HG03159 (cell line): Measurements from ENCODE around the gene PROP1.
"Not testable (repeated sequence)": the region's sequence is repeated elsewhere in the genome, so short reads cannot be mapped to it uniquely, and the experiment has no call there.

ENCODE experiments used
- ATAC-seq: cut with Tn5 transposase; IDR thresholded peaks from one replicate; pipeline ENCODE4 v1.9.1; 2021; ENCODE audit warnings: mild to moderate bottlenecking, moderate library complexity; ENCODE audit not compliant: unreplicated experiment

PROP1 gene

DNA sequence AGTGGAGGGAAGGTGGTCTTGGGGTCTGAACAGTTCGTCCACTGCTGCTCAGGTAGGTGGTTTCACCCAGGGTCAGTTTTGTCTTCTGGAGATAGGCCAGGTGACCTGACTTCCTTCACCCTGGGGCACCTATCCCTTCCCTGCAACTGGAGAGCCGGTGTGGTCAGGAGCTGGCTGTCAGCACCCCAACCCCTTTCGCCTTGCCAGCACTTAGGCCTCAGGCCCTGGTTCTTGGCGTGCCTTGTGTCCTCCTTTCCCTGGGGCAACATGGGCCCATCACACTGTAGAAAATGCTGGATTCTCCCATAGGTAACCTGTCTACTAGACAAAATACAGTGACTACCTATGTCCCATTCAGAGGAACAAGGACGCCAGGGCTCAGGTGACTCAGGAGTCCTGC, 13.1 kb downstream of the PROP1 start:
- no peak for ATAC-seq

DNA sequence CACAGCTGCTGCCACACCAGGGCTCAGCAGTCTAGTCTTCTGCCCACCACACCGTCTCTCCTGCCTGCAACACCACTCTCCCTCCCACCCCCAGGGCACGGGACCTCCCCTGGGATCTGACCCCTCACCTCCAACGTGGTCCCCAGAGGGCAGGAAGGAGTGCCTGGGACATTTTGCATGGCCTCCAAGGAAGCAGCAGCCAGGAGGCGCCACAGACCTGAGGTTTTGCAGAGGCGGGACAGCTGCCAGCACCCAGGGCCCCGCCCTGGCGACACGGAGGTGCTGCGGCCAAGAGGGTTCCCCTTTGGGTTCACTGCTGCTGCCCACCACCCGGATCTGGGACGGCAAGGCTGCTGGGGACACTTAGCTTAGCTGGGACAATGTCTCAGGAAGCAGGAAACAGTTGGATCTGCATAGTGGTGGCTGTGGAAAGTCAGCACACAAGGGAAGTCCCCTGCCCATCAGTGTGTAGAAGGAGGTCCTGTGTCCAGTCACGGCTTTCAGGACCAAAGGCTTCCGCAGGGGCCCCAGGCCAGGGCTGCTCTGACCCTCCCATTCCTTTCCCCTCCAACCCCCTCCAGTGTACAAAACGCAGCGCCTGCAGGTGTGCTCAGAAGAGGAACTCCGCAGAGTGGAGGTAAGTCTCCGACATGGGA, 13.8 kb downstream of the PROP1 start:
- ATAC-seq: no peak

DNA sequence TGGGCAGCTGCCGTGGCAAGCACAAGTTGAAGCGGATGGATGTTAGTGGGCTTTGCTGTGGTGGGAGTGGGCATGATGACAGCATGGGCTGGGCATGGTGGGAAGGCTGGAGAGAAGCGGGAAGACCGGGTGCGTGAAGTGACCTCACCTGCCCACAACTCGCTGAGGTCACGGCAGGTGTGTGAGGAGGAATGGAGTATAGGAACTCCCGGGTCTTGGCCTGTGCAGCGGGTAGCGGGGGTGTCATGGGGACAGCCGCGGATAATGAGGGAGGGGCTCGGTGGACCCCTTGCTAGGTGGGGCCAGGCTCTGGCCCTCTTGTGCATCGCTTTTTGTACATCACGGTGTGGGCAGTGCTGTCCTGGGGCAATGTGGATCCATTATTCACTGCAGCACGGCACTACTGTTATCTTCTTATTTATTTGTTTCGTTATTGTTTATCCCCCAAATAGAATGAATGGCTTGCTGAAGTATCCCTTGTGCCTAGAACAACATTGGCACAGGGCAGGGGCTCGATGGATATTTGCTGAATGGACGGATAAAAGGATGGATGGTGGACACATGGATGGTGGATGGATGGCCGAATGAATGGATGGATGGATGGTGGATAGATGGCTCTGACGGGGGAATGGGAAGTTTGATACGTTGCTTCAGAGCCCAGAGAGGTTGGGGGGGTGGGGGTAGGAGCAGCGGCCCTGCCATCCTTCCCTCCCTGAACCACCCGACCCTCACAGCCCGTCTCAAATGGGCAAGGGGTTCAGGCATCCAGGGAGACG, 14.6 kb downstream of the PROP1 start:
- ATAC-seq: no peak

DNA sequence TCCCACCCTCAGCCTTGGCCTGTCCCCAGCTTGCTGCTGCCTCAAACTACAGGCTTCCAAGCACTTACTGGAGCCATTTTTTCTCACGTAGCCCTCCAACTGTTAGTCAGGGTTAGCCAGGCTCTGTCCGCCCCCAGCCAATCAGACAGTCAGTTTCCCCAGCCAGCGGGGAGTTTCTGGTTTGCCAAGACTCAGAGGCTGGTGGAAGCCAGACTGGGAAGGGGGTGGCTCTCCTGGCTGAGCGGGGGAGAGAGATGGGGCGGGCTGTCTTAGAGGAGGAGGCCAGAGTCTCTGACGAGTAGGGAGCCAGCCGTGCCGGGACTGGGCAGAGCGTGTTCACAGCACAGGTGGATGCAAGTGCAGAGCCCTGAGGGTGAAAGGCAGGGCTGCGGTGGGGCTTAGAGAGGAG, 15.3 kb downstream of the PROP1 start:
- no peak for ATAC-seq

DNA sequence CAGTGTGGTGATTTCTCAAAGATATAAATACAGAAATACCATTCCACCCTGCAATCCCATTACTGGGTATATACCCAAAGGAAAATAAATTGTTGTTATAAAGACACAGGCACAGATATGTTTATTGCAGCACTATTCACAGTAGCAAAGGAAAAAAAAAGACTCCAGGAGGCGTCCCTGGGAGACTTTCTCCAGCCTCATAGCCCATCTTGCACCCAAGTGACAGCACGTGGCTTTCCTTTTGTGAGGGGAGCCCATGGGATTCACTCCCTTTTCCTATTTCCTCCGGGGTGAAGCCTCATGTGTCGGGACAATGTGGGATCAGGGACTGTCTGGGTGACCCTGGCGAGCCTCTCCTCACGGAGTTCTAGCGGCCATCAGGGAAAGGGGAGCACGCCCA, 18.4 kb downstream of the PROP1 start:
- not testable (repeated sequence) for ATAC-seq

DNA sequence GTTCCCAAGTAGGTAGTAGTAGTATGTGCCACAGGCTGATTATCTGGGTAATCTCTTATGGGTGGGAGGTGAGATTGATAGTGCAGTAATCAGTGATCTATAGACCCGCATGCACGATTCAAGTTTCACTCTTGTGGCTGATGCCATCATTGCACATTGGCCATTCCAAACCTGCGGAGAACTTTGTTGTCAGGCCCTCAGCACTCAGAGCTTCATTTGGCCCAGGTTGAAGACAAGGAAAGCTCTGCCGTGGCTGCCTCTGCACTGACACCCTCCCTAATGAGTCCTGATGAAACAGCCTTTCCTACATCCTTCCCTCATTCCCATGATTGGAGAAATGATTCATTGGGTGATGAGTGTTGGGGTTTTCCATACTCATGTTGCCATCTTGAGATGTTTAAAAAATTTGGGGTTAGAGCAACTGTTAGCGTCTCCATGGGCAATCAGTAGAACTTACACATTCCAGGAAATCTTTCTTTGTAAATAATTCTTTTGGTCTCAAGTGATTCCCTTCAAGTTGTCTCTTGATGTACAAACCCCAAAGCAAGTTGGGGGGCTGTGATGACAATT, 22.9 kb downstream of the PROP1 start:
- ATAC-seq: no peak

DNA sequence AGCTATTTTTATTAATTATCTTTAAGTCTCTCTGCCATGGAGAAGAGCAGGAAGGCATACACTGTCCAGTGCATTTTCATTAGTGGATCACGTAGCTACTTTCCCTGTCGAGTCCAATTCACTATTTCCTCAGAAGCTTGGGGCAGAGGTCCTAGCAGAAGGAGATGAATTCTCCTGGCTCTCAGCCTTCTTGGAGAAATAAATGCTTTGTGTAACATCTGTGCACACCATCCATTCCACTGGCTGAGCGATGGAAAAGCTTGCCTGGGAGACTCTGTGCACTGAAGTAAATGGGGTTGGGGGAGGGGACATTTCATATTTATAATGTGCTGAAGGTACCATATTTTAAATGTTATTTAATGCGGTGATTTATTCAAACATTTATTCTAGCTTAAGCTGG, 23.4 kb downstream of the PROP1 start:
- ATAC-seq: no peak

DNA sequence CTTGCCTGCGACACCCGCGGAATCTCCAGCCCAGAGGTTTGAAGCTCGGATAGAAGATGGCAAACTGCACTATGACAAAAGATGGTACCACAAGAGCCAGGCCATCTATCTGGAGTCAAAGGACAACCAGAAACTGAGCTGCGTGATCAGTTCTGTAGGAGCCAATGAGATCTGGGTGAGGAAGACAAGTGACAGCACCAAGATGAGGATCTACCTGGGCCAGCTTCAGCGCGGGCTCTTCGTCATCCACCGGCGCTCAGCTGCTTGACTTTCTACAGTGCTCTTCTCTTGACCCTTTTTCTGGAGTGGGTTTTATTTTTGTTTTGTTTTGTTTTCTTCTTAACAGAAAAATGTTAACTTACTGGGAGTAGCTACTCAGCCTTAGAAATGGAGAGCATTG, 24.0 kb downstream of the PROP1 start:
- ATAC-seq: not testable (repeated sequence)

DNA sequence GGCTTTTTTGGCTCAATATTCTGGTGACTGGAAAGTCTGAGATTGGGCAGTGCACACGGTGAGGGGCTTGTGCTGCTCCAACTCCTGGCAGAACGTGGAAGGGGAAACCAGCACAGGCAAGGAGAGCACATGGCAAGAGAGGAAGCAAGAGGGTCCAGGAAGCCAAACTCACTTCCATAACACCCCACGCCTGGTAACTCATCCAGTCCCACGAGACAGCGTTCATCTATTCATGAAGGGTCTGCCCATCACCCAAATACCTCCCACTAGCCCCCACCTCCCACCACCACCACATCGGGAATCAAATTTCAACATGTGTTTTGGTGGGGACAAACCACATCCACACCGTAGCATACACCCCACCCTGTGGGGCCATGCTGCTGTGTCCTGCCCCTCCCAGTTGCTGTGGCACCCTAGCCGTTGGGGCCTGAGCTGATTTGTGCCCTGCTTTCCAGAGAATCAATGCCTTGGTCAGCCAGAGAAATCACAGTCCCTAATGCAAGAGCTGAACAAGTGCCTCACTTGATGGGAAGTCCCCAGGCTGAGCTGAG, 27.3 kb downstream of the PROP1 start:
- no peak for ATAC-seq

DNA sequence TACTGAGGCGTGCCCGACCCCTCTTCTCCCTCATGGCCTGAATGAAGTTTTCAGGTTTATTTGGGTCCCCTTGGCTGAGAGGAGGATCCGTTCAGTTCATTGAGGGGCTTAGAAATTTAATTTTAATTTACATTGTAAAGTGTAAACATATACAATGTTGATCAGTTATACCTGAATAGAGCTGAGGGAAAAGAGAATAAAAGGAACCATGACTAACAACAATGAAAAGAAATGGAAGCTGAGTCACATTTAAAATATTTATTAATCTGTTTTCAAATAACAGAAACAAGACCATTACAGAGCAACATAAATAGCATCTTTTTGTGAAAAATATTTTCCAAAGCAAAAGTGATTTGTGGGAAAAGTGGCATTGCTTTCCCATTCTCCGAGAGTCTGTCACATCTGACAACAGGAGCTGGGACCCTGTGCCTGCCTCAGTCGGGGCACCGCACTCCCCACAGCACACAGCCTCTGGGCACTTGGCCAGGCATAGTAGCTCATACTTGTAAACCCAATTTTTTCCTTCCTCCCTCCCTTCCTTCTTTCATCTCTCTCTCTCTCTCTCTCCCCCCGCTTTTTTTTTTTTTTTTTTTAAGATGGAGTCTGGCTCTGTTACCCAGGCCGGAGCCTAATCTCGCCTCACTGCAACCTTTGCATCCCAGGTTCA, 28.7 kb downstream of the PROP1 start:
- no peak for ATAC-seq

DNA sequence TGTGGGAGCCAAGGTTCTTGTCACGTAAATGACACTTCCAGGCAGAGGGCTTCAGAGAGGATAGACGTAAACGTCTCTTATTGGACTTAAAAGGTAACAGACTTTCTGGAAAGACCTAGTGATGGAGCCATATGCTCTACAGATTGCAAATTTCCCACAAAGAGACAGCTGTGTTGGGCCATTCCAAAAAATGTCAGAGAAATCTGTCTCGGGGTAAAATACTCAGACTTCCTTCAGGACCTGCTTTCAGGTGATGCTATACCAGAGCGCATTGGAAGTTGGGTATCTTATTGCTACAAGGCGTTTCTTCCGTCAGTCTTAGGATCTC, 29.2 kb downstream of the PROP1 start:
- ATAC-seq: no peak

DNA sequence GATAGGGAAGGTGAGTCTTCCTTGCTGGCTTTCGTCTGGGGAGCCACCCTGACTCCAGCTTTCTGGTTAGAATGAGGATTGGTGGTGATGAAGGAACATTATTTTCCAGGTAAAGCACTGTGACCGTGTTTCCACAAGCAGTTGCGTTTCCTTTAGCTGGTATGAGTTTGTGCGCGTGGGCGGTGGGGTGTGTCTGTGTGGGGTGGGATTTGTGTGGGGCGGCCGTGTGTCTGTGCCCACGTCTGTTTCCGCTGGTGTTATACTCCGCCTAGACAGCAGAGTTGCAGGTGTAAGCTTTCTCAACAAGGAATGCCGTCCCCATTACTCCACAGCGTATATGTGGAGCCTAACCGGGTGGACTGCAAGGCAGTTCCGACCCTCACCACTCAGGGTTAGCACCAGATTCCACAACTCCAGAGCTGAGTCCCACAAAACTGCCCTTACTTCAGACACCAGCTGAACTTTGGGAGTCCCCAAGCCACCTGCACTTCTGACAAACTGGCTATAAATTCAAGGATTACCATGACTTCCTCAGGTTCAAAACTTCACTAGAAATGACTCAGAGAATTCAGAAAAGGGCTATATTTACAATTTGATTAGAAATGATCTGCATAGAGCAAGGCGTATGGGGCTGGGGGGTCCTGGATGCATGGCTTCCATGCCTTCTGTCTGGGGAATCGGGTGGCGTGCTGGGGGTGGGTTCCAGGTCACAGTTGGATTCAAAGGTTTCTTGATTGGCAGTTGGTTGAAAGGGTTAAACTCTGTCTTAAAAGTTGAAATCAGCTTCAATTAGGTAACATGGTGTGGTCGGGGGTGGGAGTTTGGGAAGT, 29.8 kb downstream of the PROP1 start:
- ATAC-seq: no peak

DNA sequence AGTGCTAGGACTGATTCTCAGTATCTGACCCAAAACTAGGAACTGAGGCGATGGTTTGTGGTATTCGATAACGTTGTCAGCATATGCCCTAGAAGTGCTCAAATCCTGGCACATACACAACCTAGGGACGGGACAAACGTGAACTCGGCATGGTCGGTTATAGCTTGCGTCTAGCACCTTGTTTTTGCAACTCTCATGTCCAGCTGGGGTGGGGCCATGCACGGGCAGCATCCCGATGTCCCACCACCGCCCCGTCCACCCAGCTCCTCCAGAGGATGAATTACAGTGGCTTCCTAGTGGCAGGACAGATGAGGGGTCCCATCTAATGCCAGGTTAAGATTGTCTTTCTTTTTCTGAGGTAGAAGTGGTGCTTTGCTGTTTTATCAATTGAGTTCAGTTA, 31.6 kb downstream of the PROP1 start:
- no peak for ATAC-seq

DNA sequence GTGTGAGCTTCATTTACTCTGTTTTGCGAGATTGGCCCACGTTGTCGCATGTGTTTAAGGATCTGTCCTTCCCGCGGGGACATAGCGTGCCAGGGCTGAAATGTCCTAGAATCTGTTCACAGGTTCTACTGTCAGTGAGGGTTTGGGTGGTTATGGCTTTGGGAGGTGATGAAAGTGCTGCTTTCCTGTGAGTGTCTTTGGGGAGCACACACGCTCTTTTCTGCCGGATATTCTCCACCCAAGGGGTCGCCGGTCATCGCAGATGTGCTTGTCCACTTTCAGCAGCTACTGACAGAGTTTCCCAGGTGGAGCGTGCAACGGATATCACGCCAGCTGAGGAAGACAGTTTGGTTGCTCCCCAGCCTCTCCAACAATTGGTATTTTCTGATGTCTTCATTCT, 32.1 kb downstream of the PROP1 start:
- no peak for ATAC-seq

DNA sequence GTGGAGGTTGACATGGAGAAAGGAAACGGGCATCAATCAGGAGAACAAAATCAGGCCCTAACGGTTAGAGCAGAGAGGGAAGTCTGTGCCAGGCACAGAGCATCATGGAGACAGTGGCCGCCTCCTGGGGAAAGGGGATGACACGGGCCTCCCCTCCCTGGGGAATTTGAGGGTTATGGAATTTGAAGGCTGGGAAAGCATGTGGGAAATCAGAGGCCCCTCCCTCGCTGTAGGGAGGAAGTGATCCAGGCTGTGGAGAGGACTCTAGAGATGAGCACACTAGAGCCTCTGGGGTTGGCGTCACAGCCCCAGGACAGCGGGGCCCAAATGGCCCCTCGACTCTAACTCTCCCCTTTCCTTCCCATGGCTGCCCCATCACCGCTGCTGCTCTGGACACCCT, 36.7 kb downstream of the PROP1 start:
- ATAC-seq: no peak

DNA sequence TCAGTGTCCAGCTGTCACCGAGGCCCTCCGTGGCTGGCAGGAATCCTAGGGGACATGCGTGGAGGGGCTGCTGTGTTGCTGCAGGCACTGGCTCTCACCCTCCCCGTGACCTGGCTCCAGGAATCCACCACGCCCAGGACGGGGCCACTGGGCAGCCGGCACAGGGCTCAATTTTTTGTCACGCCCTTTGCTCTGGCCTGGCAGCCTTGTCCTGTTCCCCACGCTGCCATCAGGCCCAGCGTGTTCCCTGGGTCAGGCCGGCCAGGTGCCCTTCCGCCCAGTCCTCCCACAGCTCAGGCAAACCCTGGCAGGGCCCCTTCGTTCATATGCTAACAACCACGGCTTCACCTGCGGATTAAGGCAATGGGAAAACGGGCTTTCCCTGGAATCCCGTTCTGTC, 37.3 kb downstream of the PROP1 start:
- ATAC-seq: no peak

DNA sequence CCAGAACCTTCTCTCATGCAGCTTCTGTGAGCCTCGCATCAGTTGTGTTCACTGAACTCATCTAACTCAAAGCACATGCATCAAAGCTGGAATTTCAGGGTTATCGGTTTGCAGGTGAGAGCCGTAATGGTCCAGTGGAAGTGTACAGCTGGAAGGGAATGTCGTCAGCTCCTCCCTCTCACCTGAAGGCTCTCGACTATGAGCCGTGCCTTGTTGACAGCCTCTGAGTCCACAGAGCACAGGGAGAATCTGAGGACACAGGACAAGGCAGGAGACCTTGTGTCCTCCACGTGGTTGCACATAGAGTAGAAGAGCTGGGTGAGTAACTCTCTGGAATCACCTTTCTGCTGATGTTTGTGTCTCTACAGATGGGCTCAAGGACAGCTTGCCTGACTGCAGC, 38.8 kb downstream of the PROP1 start:
- ATAC-seq: no peak

DNA sequence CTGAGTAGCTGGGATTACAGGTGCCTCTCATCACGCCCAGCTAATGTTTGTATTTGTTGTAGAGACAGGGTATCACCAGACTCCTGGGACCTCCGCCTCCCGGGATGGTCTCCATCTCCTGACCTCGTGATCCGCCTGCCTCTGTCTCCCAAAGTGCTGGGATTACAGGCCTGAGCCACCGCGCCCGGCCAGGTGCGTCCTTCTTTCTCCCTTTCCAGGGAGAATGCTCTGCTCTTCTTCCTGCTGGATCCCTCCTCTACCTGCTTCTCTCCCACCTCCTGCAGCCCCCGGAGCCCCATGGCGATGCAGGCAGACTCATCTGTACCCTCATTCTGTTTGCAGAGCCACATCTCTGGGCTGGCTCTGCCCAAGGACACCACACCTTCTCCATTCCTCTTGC, 42.9 kb downstream of the PROP1 start:
- ATAC-seq: not testable (repeated sequence)

DNA sequence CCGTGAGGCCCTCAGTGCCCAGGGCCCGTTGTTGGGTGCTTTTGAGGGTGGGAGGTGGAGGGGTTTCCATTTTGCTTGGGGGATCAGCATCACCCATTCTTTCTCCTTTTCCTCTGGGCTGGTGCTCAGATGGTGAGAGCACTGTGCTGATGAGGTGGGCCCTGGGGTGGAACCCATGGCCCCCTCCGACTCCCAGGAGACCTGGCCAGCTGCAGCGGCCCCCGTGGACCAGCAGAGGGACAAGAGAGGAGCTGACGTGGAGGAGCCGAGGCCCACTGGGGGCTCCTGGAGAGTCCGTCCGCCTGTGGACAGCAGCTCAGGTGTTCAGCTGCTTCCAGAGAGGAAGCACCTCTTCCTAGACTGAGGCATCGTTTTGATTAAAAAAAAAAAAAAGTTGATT, 46.4 kb downstream of the PROP1 start:
- not testable (repeated sequence) for ATAC-seq

DNA sequence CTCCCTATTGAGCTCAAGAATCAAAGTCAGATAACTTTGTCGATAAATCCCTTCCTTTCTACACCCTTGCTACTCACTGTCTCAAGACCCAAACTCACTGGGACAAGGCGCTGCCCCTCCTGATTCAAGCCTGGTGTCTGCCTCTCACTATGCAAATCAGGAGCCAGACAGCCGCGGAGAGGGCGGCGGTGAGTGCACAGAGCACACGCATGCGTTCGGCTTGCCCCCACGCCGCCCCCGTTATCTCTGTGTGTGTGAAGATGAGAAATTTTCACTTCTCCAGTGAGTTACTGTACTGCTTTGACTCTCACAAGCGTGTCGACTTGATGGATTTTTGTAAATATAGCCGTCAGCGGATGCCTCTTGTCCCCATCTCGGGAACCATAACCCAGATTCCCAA, 47.0 kb downstream of the PROP1 start:
- peak; percentile 50 for ATAC-seq

DNA sequence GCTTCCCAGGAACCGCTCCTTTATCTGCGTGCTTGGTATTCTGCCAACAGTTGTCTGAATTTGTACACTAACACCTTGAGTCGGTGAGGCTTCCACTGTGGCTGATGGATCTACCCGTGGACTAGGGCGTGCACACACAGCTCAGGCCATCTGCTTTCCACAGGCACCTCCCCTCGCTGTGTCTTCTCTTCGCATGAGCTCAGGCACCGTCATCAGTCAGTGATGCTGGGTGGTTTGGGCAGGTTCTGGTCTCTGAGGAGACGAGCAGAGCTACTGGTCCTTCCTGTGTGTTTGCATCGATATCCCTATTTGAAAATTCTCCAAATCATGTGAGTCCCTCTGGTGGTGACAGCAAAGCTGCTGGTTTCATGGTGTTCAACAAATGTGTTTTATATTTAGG, 48.1 kb downstream of the PROP1 start:
- not testable (repeated sequence) for ATAC-seq
